ENCODE measurements around the gene AK9.

The AK9 gene

DNA sequence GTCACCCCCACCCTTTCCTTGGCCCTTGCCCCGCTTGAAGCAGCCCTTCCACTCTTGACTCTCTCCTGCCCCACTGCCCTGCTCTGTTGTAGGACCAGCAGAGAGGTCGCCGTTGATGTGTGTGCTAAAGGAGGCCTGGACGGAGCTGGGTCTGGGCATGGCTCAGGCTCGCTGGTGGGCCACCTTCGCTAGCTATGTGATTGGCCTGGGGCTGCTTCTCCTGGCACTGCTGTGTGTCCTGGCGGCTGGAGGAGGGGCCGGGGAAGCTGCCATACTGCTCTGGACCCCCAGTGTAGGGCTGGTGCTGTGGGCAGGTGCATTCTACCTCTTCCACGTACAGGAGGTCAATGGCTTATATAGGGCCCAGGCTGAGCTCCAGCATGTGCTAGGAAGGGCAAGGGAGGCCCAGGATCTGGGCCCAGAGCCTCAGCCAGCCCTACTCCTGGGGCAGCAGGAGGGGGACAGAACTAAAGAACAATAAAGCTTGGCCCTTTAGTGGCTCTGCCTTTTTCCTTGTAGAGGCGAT, 247.5 kb downstream of the AK9 start:
- TF ChIP-seq, protein P1, sequence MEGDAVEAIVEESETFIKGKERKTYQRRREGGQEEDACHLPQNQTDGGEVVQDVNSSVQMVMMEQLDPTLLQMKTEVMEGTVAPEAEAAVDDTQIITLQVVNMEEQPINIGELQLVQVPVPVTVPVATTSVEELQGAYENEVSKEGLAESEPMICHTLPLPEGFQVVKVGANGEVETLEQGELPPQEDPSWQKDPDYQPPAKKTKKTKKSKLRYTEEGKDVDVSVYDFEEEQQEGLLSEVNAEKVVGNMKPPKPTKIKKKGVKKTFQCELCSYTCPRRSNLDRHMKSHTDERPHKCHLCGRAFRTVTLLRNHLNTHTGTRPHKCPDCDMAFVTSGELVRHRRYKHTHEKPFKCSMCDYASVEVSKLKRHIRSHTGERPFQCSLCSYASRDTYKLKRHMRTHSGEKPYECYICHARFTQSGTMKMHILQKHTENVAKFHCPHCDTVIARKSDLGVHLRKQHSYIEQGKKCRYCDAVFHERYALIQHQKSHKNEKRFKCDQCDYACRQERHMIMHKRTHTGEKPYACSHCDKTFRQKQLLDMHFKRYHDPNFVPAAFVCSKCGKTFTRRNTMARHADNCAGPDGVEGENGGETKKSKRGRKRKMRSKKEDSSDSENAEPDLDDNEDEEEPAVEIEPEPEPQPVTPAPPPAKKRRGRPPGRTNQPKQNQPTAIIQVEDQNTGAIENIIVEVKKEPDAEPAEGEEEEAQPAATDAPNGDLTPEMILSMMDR (IDR thresholded peaks at IDR 0.05) = no peak
- peaks cover 24 to 36% of the 10 kb centered on the region in 2 experiments for H3K4me1 ChIP-seq (ENCODE audit: control insufficient read depth in 1 of 2, insufficient read depth in 1 of 2, low read depth in 1 of 2, low read length in 1 of 2)
- peaks cover 4% of the 10 kb centered on the region for H3K27me3 ChIP-seq
- H3K4me3 ChIP-seq (ENCODE audit: low read depth in 1 of 2, low read length in 1 of 2) = no peak overlapping the region
- no peaks in the 10 kb centered on the region for H3K9me3 ChIP-seq
- peak overlapping the region; percentile 84 for H3K27ac ChIP-seq
- H3K36me3 ChIP-seq = peaks cover 64% of the 10 kb centered on the region

Measured in neutrophil (primary cell).